ENCODE results near the gene DEGS2.

DNA sequence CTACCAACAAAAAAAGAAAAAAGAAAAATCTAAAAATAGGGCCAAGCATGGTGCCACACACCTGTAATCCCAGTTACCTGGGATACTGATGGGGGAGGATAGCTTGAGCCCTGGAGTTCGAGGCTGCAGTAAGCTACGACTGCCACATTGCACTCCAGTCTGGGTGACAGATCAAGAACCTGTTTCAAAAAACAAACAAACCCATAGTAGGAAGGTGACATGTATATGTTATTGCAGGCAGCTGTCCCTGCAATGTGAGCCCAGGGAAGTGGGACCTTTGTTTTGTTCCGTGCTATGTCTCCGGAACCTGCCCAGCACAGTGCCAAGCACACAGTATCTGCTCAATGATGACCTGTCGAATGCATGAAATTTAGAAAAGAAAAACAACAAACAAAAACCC is 42.3 kb upstream of the DEGS2 start:
- TF ChIP-seq, protein P1, sequence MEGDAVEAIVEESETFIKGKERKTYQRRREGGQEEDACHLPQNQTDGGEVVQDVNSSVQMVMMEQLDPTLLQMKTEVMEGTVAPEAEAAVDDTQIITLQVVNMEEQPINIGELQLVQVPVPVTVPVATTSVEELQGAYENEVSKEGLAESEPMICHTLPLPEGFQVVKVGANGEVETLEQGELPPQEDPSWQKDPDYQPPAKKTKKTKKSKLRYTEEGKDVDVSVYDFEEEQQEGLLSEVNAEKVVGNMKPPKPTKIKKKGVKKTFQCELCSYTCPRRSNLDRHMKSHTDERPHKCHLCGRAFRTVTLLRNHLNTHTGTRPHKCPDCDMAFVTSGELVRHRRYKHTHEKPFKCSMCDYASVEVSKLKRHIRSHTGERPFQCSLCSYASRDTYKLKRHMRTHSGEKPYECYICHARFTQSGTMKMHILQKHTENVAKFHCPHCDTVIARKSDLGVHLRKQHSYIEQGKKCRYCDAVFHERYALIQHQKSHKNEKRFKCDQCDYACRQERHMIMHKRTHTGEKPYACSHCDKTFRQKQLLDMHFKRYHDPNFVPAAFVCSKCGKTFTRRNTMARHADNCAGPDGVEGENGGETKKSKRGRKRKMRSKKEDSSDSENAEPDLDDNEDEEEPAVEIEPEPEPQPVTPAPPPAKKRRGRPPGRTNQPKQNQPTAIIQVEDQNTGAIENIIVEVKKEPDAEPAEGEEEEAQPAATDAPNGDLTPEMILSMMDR (IDR thresholded peaks at IDR 0.05): no peak
- no peak for TF ChIP-seq POLR2A (IDR thresholded peaks at IDR 0.05)
- TF ChIP-seq POLR2AphosphoS5 (IDR thresholded peaks at IDR 0.05): no peak
